Liver (tissue), 3 donors: Measurements from ENCODE around the gene MOXD1.

Source experiments
- CTCF ChIP-seq: fragments of 150-350 bp; IDR thresholded peaks from 2 replicates; pipeline ENCODE4 v1.5.1; 2017; ENCODE audit warnings: improper control_type of control experiment, low read depth, low read length; ENCODE audit not compliant: missing input control
- HNF4G ChIP-seq: IDR thresholded peaks from 2 replicates; pipeline ENCODE4 v1.6.1; 2016; ENCODE audit warnings: antibody characterized with exemption
- MAX ChIP-seq: IDR thresholded peaks from 2 replicates; pipeline ENCODE4 v1.6.1; 2016; ENCODE audit warnings: antibody characterized with exemption
- REST ChIP-seq: IDR thresholded peaks from 2 replicates; pipeline ENCODE4 v1.6.1; 2016; ENCODE audit warnings: antibody characterized with exemption, mild to moderate bottlenecking
- TAF1 ChIP-seq: conservative IDR thresholded peaks from 2 replicates; pipeline ENCODE4 v1.6.1; 2016; ENCODE audit warnings: antibody characterized with exemption, mild to moderate bottlenecking
- donor health status: healthy.
- donor health status: healthy.

GRCh38 chr6:132414761-132415160 is 13.5 kb upstream of the MOXD1 start:
- no peak for TF ChIP-seq CTCF
- TF ChIP-seq REST = no peak
- TF ChIP-seq HNF4G = no peak
- TF ChIP-seq TAF1 = no peak
- TF ChIP-seq MAX = no peak
